Body of pancreas (tissue), 4 donors: ENCODE measurements around the gene MAST4.

Experiments used
- POLR2A ChIP-seq, 3 donors: fragments of 450-650 bp; IDR thresholded peaks; one replicate each; pipeline ENCODE4 v1.6.1; 2016; ENCODE audit warnings: antibody characterized with exemption in 3 of 3, mild to moderate bottlenecking in 2 of 3
- TF ChIP-seq, protein P1 (sequence below), 7 experiments: fragments of 450-650 bp in 4 of 7; fragments of 200-600 bp in 3 of 7; sonication (generic) in 3 of 7; IDR thresholded peaks; one replicate each; pipeline ENCODE4 v1.5.1; 2016 to 2019; ENCODE audit warnings: antibody characterized with exemption in 7 of 7

DNA sequence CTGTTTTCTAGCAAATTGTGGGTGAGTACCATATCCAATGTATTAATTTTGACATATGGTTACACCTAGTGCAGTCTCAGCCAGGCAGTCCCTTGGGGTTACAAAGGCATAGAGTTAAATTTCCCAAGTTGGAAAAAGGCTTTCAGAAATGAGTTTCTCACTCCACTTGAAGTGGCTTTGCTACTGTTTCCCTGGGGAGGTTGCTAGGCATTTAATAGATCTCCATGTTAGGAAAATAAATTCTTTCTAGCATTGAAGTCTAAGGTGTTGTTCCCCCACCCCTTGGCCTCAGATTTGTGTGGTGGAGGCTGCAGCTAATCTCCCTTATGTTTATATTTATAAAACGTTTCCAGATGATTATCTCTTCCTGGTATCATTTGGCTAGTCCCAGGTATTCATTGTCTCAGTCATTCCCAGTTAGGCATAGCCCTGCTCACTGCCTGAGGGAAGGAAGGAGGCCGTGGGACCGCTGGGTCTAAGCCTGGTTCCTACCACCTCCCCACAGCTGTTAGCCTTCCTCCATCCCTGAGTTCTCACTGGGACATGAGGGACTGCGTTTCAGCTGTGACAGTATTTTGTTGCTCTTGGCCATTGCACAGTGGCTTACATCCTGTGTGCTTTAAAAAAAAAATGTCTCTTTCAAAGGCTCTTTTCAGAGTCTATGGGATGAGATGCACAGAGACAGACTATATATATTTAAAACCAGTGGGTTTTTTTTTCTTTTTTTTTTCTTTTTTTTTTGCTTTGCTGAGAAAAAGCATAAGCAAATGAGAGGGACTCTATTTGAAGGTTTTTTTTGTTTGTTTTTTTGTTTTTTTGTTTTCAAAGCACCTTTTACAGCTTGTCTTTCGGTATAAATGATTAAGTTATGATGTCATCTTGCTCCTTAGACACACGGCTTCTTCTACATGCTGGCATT is 121.5 kb downstream of the MAST4 start:
- TF ChIP-seq, protein P1, sequence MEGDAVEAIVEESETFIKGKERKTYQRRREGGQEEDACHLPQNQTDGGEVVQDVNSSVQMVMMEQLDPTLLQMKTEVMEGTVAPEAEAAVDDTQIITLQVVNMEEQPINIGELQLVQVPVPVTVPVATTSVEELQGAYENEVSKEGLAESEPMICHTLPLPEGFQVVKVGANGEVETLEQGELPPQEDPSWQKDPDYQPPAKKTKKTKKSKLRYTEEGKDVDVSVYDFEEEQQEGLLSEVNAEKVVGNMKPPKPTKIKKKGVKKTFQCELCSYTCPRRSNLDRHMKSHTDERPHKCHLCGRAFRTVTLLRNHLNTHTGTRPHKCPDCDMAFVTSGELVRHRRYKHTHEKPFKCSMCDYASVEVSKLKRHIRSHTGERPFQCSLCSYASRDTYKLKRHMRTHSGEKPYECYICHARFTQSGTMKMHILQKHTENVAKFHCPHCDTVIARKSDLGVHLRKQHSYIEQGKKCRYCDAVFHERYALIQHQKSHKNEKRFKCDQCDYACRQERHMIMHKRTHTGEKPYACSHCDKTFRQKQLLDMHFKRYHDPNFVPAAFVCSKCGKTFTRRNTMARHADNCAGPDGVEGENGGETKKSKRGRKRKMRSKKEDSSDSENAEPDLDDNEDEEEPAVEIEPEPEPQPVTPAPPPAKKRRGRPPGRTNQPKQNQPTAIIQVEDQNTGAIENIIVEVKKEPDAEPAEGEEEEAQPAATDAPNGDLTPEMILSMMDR (IDR thresholded peaks at IDR 0.05), result no peak
- TF ChIP-seq POLR2A (IDR thresholded peaks at IDR 0.05), result no peak
